Activated T-cell treated with anti-CD3 and anti-CD28 coated beads, Interleukin-2, amount 50 U/mL, for 24 hours (primary cell): ENCODE measurements around the gene LYPLA2.

Experiments
- DNase-seq: peaks from one replicate; pipeline ENCODE4 v3.0.0-alpha.2; 2020
- H3K27ac Mint-ChIP-seq: 2 replicates; pipeline ENCODE4 v1.8.0; 2020; ENCODE audit warnings: mild to moderate bottlenecking, mixed read lengths
- H3K27me3 Mint-ChIP-seq: 2 replicates; pipeline ENCODE4 v1.8.0; 2020; ENCODE audit warnings: mixed read lengths
- H3K36me3 Mint-ChIP-seq: 2 replicates; pipeline ENCODE4 v1.8.0; 2020; ENCODE audit warnings: low read depth, mixed read lengths
- H3K4me1 Mint-ChIP-seq: 2 replicates; pipeline ENCODE4 v1.8.0; 2020; ENCODE audit warnings: low read depth, mixed read lengths
- H3K4me3 Mint-ChIP-seq: 2 replicates; pipeline ENCODE4 v1.8.0; 2020; ENCODE audit warnings: mild to moderate bottlenecking, moderate library complexity, mixed read lengths
- H3K9me3 Mint-ChIP-seq: 2 replicates; pipeline ENCODE4 v1.8.0; 2020; ENCODE audit warnings: mixed read lengths

The LYPLA2 gene

DNA sequence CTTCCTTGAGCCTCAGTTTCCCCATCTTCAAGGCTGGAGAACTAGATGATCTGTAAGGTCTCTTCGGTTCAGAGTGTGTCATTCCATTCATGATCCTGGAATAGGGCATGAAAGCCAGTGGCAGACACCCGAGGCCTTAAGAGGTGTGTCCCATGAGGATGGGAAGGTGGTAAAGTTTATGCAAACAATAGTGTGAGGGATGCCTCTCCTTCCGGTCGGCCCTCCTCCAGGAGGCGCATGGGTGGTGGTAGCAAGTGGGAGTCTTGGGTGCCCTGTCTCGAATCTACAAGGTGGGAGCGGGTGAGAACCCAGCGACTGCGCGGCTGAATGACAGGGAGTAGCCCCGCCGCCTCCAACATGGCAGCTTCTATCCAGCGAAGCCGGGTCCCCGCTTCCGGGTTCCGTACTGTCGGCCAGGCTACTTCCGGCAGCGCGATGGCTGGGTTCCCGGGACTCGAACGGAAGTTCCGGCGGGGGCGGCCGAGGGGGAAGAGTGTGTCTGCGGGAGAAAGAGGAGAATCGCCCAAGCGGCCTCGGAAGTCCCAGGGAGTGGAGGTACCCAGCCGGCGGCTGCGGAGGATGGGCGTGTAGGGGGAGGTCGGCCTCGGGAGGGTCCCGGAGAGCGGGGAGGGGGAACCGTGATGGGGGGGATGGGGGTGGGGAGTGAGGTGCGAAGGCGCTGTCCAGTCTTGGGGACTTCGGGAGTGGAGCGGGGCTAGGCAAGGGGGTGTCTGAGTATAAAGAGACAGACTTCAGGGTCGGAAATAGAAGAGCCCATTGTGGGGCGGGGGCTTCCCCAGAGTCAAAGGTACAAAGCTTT lies at the start of gene LYPLA2:
LYPLA2 (plus strand) TSS at position 450 of the 820 bp plus-strand sequence. CDS start 1,538 bp downstream, outside the sequence.
- H3K27me3 Mint-ChIP-seq, result no peaks in the 10 kb centered on the region
- DNase-seq, result peak; percentile 89
- peak within 1 kb of the TSS; percentile 98 for H3K4me3 Mint-ChIP-seq
- no peaks in the 10 kb centered on the region for H3K9me3 Mint-ChIP-seq
- peak within 1 kb of the TSS; percentile 97 for H3K27ac Mint-ChIP-seq
- H3K4me1 Mint-ChIP-seq, result peaks cover 33% of the 10 kb centered on the region
- H3K36me3 Mint-ChIP-seq, result peaks cover 78% of the 10 kb centered on the region

GRCh38 chr1:23741609-23742008 lies 49.3 kb upstream of the LYPLA2 start:
- Mint-ChIP-seq H3K27me3 (no peaks in the 10 kb centered on the region), H3K4me1 (peaks cover 34% of the 10 kb centered on the region), H3K27ac (no peak overlapping the region), H3K36me3 (peaks cover 27% of the 10 kb centered on the region), H3K9me3 (no peaks in the 10 kb centered on the region), H3K4me3 (no peak overlapping the region)
- no peak for DNase-seq

GRCh38 chr1:23742670-23743286 lies 48.2 kb upstream of the LYPLA2 start:
- peak; percentile 80 for DNase-seq
- Mint-ChIP-seq H3K4me1 (peaks cover 40% of the 10 kb centered on the region), H3K9me3 (no peaks in the 10 kb centered on the region), H3K4me3 (peak overlapping the region; percentile 86), H3K36me3 (peaks cover 39% of the 10 kb centered on the region), H3K27ac (peak overlapping the region; percentile 88), H3K27me3 (no peaks in the 10 kb centered on the region)

DNA sequence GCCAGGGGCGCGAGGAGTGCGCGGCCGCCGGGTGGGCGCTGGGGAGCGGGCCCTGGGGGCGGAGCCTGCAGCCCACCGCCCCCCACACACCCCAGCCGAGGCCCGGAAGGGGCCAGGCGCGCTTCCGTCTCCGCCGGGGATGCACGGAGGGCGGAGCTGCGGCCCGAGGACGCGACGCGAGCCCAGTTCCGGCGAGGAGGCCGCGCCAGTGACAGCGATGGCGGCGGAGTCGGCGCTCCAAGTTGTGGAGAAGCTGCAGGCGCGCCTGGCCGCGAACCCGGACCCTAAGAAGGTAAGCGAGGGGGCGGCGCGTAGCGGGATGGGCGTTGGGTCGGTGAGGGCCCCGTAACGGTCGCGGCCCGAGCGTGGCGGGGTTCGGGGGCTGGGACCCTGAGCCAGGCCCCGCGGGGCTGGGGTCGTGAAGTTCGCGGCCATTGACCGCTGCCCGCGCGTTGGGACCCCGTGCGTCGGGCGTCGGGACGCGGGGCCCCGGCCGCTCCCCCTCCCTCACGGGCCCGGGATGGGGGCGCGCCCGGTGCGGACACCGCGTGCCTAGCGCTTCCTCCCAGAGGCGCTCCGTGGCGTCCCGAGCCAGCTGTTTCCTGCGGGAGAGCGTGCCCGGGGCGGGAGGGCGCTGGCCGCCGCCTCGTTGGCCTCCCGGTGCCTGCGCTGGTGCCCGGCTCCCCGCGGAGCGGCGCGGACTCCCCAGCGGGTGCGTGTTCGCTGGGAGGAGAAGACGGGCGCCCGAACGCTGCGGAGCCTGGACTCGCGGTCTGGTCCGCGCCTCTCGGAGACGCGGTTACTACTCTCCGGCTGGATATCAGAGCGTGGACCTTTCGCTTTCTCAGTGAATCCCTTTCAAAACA lies 47.4 kb upstream of the LYPLA2 start, which contains the start of gene ELOA:
ELOA (plus strand) TSS at position 185 of the 866 bp plus-strand sequence; CDS start at position 218, 33 bp downstream.
- Mint-ChIP-seq H3K4me1 (peaks cover 48% of the 10 kb centered on the region), H3K27me3 (no peaks in the 10 kb centered on the region), H3K9me3 (no peaks in the 10 kb centered on the region), H3K36me3 (peaks cover 47% of the 10 kb centered on the region), H3K27ac (peak within 1 kb of the TSS; percentile 88), H3K4me3 (peak within 1 kb of the TSS; percentile 87)
- peak; percentile 85 for DNase-seq

DNA sequence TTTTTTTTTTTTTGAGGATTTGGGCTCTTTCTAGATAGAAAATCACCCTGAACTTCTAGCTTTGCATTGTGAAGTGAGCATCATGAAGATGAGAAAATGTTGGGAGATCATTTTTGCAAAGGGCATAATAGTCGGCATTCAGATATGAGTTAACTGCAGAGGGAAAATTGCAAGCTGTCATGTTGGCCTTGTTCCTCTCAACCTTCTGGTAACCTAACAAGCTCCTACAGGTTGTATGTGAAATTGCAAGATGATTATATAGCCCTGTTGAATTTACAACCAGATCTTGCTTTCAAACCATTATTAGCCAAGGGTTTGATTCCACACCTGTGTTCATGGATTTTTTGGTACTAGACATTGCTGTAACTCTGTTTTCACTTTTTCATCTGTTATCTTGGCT lies 45.4 kb upstream of the LYPLA2 start:
- Mint-ChIP-seq H3K27ac (peak overlapping the region; percentile 47), H3K36me3 (peaks cover 63% of the 10 kb centered on the region), H3K4me3 (peak overlapping the region; percentile 87), H3K27me3 (no peaks in the 10 kb centered on the region), H3K4me1 (peaks cover 57% of the 10 kb centered on the region), H3K9me3 (no peaks in the 10 kb centered on the region)
- no peak for DNase-seq

GRCh38 chr1:23748016-23748415 lies 42.9 kb upstream of the LYPLA2 start:
- DNase-seq, result no peak
- Mint-ChIP-seq H3K36me3 (peaks cover 87% of the 10 kb centered on the region), H3K4me3 (no peak overlapping the region), H3K27me3 (no peaks in the 10 kb centered on the region), H3K4me1 (peaks cover 49% of the 10 kb centered on the region), H3K27ac (peak overlapping the region; percentile 67), H3K9me3 (no peaks in the 10 kb centered on the region)

GRCh38 chr1:23751050-23751814 lies 39.7 kb upstream of the LYPLA2 start:
- H3K27ac Mint-ChIP-seq, result peak overlapping the region; percentile 76
- peak; percentile 40 for DNase-seq
- peaks cover 95% of the 10 kb centered on the region for H3K36me3 Mint-ChIP-seq

DNA sequence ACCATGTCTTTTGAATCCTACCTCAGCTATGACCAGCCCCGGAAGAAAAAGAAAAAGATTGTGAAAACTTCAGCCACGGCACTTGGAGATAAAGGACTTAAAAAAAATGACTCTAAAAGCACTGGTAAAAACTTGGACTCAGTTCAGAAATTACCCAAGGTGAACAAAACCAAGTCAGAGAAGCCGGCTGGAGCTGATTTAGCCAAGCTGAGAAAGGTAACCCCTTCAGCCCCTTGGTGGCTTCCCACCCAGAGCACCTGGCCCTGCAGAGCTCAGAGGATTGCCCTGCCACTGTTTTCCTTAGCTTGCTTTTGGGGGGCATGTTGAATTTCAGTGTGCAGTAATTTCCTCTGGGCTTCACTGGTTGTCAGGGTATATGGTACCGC lies 39.1 kb upstream of the LYPLA2 start:
- Mint-ChIP-seq H3K27me3 (no peaks in the 10 kb centered on the region), H3K4me1 (peaks cover 29% of the 10 kb centered on the region), H3K9me3 (no peaks in the 10 kb centered on the region), H3K36me3 (peaks cover 95% of the 10 kb centered on the region), H3K4me3 (no peak overlapping the region), H3K27ac (peak overlapping the region; percentile 76)
- no peak for DNase-seq

More at GRCh38 chr1:23751050-23751814, 39.7 kb upstream of the LYPLA2 start:
- Mint-ChIP-seq H3K9me3 (no peaks in the 10 kb centered on the region), H3K4me1 (peaks cover 33% of the 10 kb centered on the region), H3K4me3 (no peak overlapping the region), H3K27me3 (no peaks in the 10 kb centered on the region)

DNA sequence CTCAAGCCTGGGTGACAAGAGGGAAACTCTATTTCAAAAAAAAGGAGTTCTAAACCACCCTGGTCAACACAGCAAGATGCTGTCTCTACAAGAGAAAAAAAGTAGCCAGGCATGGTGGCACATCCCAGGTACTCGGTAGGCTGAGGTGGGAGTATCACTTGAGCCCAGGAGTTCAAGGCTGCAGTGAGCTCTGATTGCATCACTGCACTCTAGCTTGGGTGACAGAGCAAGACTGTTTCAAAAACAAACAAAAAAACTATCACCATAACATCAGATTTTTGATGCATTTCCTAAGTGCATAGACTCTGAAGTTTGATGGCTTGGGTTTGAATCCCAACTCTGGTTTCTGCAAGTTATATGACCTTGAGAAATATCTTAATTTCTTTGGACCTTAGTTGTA lies 38.0 kb upstream of the LYPLA2 start:
- Mint-ChIP-seq H3K36me3 (peaks cover 95% of the 10 kb centered on the region), H3K27ac (peak overlapping the region; percentile 67), H3K9me3 (no peaks in the 10 kb centered on the region), H3K4me1 (peaks cover 18% of the 10 kb centered on the region), H3K27me3 (no peaks in the 10 kb centered on the region), H3K4me3 (no peak overlapping the region)
- no peak for DNase-seq

DNA sequence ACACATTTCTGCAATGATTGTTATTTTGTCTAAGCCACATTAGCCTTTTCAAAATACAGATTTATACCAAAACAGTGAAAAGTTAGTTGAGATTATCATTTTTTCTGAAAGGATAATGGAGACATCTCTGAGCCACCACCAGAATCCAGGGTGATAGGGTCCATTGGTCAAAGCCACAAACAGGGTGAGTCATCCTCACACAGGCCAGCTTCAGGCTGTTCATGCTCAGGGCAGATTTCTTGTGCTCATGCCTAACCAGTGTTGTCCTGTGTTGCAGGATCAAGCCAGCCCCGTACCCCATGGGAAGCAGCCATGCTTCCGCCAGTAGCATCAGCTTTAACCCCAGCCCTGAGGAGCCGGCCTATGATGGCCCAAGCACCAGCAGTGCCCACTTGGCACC lies 34.3 kb upstream of the LYPLA2 start:
- no peaks in the 10 kb centered on the region for H3K9me3 Mint-ChIP-seq
- no peaks in the 10 kb centered on the region for H3K27me3 Mint-ChIP-seq
- H3K27ac Mint-ChIP-seq, result peak overlapping the region; percentile 37
- no peak for DNase-seq
- H3K36me3 Mint-ChIP-seq, result peaks cover 96% of the 10 kb centered on the region
- peaks cover under 1% of the 10 kb centered on the region for H3K4me1 Mint-ChIP-seq
- H3K4me3 Mint-ChIP-seq, result no peak overlapping the region

DNA sequence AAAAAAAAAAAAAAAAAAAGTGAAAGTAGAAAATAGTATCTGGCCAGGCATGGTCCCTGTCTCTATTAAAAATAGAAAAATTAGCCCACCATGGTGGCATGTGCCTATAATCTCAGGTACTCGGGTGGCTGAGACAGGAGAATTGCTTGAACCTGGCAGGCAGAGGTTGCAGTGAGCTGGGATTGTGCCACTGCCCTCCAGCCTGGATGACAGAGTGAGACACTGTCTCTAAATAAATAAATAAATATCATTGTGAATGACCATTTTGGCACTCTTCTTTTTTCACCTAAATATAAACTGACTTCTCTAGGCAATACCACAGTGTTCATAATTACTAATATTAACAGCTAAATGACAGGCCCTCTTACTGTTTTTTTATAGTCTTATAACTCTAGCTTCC lies 33.1 kb upstream of the LYPLA2 start:
- no peak overlapping the region for H3K27ac Mint-ChIP-seq
- H3K9me3 Mint-ChIP-seq, result no peaks in the 10 kb centered on the region
- no peak for DNase-seq
- H3K36me3 Mint-ChIP-seq, result peaks cover 98% of the 10 kb centered on the region
- no peaks in the 10 kb centered on the region for H3K27me3 Mint-ChIP-seq
- peaks cover 2% of the 10 kb centered on the region for H3K4me1 Mint-ChIP-seq
- no peak overlapping the region for H3K4me3 Mint-ChIP-seq

GRCh38 chr1:23759277-23759676 lies 31.7 kb upstream of the LYPLA2 start:
- DNase-seq, result no peak
- Mint-ChIP-seq H3K9me3 (no peaks in the 10 kb centered on the region), H3K36me3 (peaks cover 97% of the 10 kb centered on the region), H3K4me1 (peaks cover 2% of the 10 kb centered on the region), H3K27ac (peak overlapping the region; percentile 61), H3K27me3 (no peaks in the 10 kb centered on the region), H3K4me3 (no peak overlapping the region)

DNA sequence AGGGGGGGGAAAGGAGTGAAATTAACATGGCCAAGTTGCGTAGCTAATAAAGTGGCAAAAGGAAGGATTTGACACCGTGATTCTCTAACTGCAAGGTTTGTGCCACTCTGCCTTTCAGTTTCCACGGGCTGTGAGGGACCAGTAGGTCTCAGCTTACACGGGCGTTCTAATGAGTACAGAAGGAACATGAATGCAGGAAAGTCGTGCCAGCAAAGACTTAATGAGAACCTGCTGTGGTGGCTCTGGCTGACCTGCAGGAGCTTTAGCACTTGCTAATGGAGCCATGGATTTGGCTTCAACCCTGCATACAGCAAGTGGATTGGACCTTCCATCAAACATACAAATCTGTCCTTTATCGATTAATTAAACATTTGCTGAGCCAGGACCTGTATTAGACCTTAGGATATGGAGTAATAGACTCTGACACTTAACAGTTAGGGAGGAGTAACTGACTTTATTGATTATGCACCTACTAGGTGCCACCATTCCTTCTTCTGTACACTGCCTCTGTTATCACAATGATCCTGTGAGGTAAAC lies 27.8 kb upstream of the LYPLA2 start:
- peaks cover 85% of the 10 kb centered on the region for H3K36me3 Mint-ChIP-seq
- no peak overlapping the region for H3K4me3 Mint-ChIP-seq
- H3K9me3 Mint-ChIP-seq, result no peaks in the 10 kb centered on the region
- peak overlapping the region; percentile 10 for H3K27ac Mint-ChIP-seq
- no peak for DNase-seq
- H3K4me1 Mint-ChIP-seq, result peaks cover 2% of the 10 kb centered on the region
- no peaks in the 10 kb centered on the region for H3K27me3 Mint-ChIP-seq
